SK-N-SH treated with all-trans-retinoic acid at 6 μM for 48 hours (cell line): ENCODE measurements around the gene DTHD1.

Experiments
- ATAC-seq: fragments of 200-7000 bp; cut with Tn5 transposase; 3 replicates; pipeline ENCODE4 v1.9.1; 2020; ENCODE audit warnings: mild to moderate bottlenecking, moderate library complexity
- ARNTL ChIP-seq: fragments of 450-650 bp; formaldehyde crosslinking; IDR thresholded peaks from 2 replicates; pipeline ENCODE4 v1.5.0; 2020; ENCODE audit warnings: low read depth, mild to moderate bottlenecking, moderate library complexity, borderline replicate concordance
- BACH2 ChIP-seq: fragments of 250-450 bp; sonication (Bioruptor Pico); IDR thresholded peaks from 2 replicates; pipeline ENCODE4 v1.9.0; 2021; ENCODE audit warnings: mild to moderate bottlenecking, borderline replicate concordance
- CREB5 ChIP-seq: fragments of 250-450 bp; sonication (Bioruptor Pico); IDR thresholded peaks from 2 replicates; pipeline ENCODE4 v1.5.1; 2020; ENCODE audit warnings: low read depth, mild to moderate bottlenecking, moderate library complexity
- CSDC2 ChIP-seq: fragments of 250-450 bp; sonication (Bioruptor Pico); IDR thresholded peaks from 2 replicates; pipeline ENCODE4 v1.5.0; 2020; ENCODE audit warnings: mild to moderate bottlenecking, moderate library complexity
- ESRRG ChIP-seq: fragments of 250-450 bp; sonication (Bioruptor Pico); IDR thresholded peaks from 2 replicates; pipeline ENCODE4 v1.6.1; 2021; ENCODE audit warnings: mild to moderate bottlenecking
- GLIS3 ChIP-seq: fragments of 250-450 bp; sonication (Bioruptor Pico); IDR thresholded peaks from 2 replicates; pipeline ENCODE4 v1.5.0; 2020; ENCODE audit warnings: mild to moderate bottlenecking, moderate library complexity
- ISL1 ChIP-seq: fragments of 250-450 bp; sonication (Bioruptor Pico); IDR thresholded peaks from 2 replicates; pipeline ENCODE4 v2.1.2; 2022; ENCODE audit warnings: mild to moderate bottlenecking, moderate library complexity
- OSR1 ChIP-seq: fragments of 250-450 bp; sonication (Bioruptor Pico); IDR thresholded peaks from 2 replicates; pipeline ENCODE4 v1.8.0; 2022; ENCODE audit warnings: moderate library complexity, mild to moderate bottlenecking, inconsistent platforms
- PATZ1 ChIP-seq: fragments of 250-450 bp; sonication (Bioruptor Pico); IDR thresholded peaks from 2 replicates; pipeline ENCODE4 v1.8.0; 2020; ENCODE audit warnings: mild to moderate bottlenecking, moderate library complexity, borderline replicate concordance
- POU6F1 ChIP-seq: fragments of 250-450 bp; sonication (Bioruptor Pico); IDR thresholded peaks from 2 replicates; pipeline ENCODE4 v1.8.0; 2021; ENCODE audit warnings: low read depth, mild to moderate bottlenecking, moderate library complexity, borderline replicate concordance
- PPARA ChIP-seq: fragments of 250-450 bp; sonication (Bioruptor Pico); IDR thresholded peaks from 2 replicates; pipeline ENCODE4 v1.5.0; 2020; ENCODE audit warnings: mild to moderate bottlenecking, borderline replicate concordance
- RARB ChIP-seq: fragments of 250-450 bp; sonication (Bioruptor Pico); IDR thresholded peaks from 2 replicates; pipeline ENCODE4 v1.8.0; 2021; ENCODE audit warnings: mild to moderate bottlenecking, moderate library complexity
- SNAI2 ChIP-seq: fragments of 250-450 bp; sonication (Bioruptor Pico); IDR thresholded peaks from 2 replicates; pipeline ENCODE4 v1.5.0; 2020; ENCODE audit warnings: mild to moderate bottlenecking, moderate library complexity
- TCF4 ChIP-seq: fragments of 250-450 bp; sonication (Bioruptor Pico); IDR thresholded peaks from 2 replicates; pipeline ENCODE4 v1.8.0; 2021; ENCODE audit warnings: mild to moderate bottlenecking, moderate library complexity, borderline replicate concordance
- TOX ChIP-seq: fragments of 250-450 bp; sonication (Bioruptor Pico); IDR thresholded peaks from 2 replicates; pipeline ENCODE4 v1.8.0; 2021; ENCODE audit warnings: mild to moderate bottlenecking, moderate library complexity, borderline replicate concordance
- TSHZ2 ChIP-seq: fragments of 250-450 bp; sonication (Bioruptor Pico); IDR thresholded peaks from 2 replicates; pipeline ENCODE4 v1.5.0; 2020; ENCODE audit warnings: mild to moderate bottlenecking, moderate library complexity
- ZC3H10 ChIP-seq: fragments of 250-450 bp; sonication (Bioruptor Pico); IDR thresholded peaks from 2 replicates; pipeline ENCODE4 v1.5.1; 2021; ENCODE audit warnings: mild to moderate bottlenecking, moderate library complexity
- ZFP3 ChIP-seq: fragments of 250-450 bp; sonication (Bioruptor Pico); IDR thresholded peaks from 2 replicates; pipeline ENCODE4 v1.5.0; 2020; ENCODE audit warnings: mild to moderate bottlenecking, moderate library complexity
- ZFP30 ChIP-seq: fragments of 450-650 bp; formaldehyde crosslinking; IDR thresholded peaks from 2 replicates; pipeline ENCODE4 v1.5.0; 2022; ENCODE audit warnings: mild to moderate bottlenecking, moderate library complexity
- ZNF565 ChIP-seq: fragments of 450-650 bp; formaldehyde crosslinking; conservative IDR thresholded peaks from 2 replicates; pipeline ENCODE4 v1.5.0; 2020; ENCODE audit warnings: low read depth, mild to moderate bottlenecking, moderate library complexity
- ZNF70 ChIP-seq: fragments of 450-650 bp; formaldehyde crosslinking; IDR thresholded peaks from 2 replicates; pipeline ENCODE4 v1.5.0; 2020; ENCODE audit warnings: mild to moderate bottlenecking, moderate library complexity
- ZNF8 ChIP-seq: fragments of 450-650 bp; formaldehyde crosslinking; IDR thresholded peaks from 2 replicates; pipeline ENCODE4 v1.5.0; 2020; ENCODE audit warnings: mild to moderate bottlenecking, moderate library complexity

The DTHD1 gene

GRCh38 chr4:36255577-36255976 is 25.8 kb upstream of the DTHD1 start:
- ATAC-seq = no peak
- no peak for TF ChIP-seq ARNTL (CRISPR knock-in tag)
- no peak for TF ChIP-seq OSR1
- no peak for TF ChIP-seq POU6F1 (CRISPR knock-in tag)
- TF ChIP-seq BACH2 (CRISPR knock-in tag) = no peak
- TF ChIP-seq TSHZ2 (CRISPR knock-in tag) = no peak
- no peak for TF ChIP-seq ZNF8

GRCh38 chr4:36256398-36256891 is 25.0 kb upstream of the DTHD1 start:
- TF ChIP-seq ZNF565 (CRISPR knock-in tag) = no peak
- no peak for TF ChIP-seq TOX (CRISPR knock-in tag)
- TF ChIP-seq CSDC2 (CRISPR knock-in tag) = no peak
- no peak for TF ChIP-seq PPARA
- no peak for TF ChIP-seq TSHZ2 (CRISPR knock-in tag)
- TF ChIP-seq ZFP3 (CRISPR knock-in tag) = no peak
- no peak for TF ChIP-seq ZC3H10 (CRISPR knock-in tag)
- TF ChIP-seq ZNF8 = no peak
- TF ChIP-seq ZNF70 (CRISPR knock-in tag) = no peak
- TF ChIP-seq ISL1 (CRISPR knock-in tag) = no peak
- no peak for TF ChIP-seq CREB5 (CRISPR knock-in tag)
- TF ChIP-seq RARB (CRISPR knock-in tag) = no peak
- no peak for TF ChIP-seq ESRRG (CRISPR knock-in tag)
- no peak for TF ChIP-seq TCF4 (CRISPR knock-in tag)
- TF ChIP-seq, all 23 proteins: peak for 0
- no peak for ATAC-seq

- ATAC-seq = no peak
- TF ChIP-seq RARB (CRISPR knock-in tag) (no peak), ARNTL (CRISPR knock-in tag) (no peak), ZFP30 (CRISPR knock-in tag) (no peak), CSDC2 (CRISPR knock-in tag) (no peak), ZNF565 (CRISPR knock-in tag) (no peak), ZNF8 (no peak), ISL1 (CRISPR knock-in tag) (no peak), SNAI2 (CRISPR knock-in tag) (no peak), GLIS3 (CRISPR knock-in tag) (no peak), ZC3H10 (CRISPR knock-in tag) (no peak), ESRRG (CRISPR knock-in tag) (no peak), TCF4 (CRISPR knock-in tag) (no peak), PATZ1 (no peak), ZNF70 (CRISPR knock-in tag) (no peak), BACH2 (CRISPR knock-in tag) (no peak), ZFP3 (CRISPR knock-in tag) (no peak), CREB5 (CRISPR knock-in tag) (no peak), TSHZ2 (CRISPR knock-in tag) (no peak)
Measured at GRCh38 chr4:36260731-36261130, 20.7 kb upstream of the DTHD1 start.
